Peyer's patch (tissue), 4 donors: ENCODE data around the gene ATXN1. TPM values are rescaled to one million over a fixed set of nuclear protein-coding genes. Genes with fewer than 3 reads are reported as not detected.

Experiments used
- DNase-seq, 3 donors: peaks; one replicate each; pipeline ENCODE4 v3.0.0-alpha.2; 2017 to 2019
- H3K27ac ChIP-seq, 4 donors: fragments of 200-600 bp; sonication (generic); one replicate each; pipeline ENCODE4 v1.5.1; 2016 to 2019
- H3K27me3 ChIP-seq, 2 donors: fragments of 200-600 bp; sonication (generic); one replicate each; pipeline ENCODE4 v1.5.1; 2019
- H3K36me3 ChIP-seq, 3 donors: fragments of 200-600 bp; sonication (generic); one replicate each; pipeline ENCODE4 v1.5.1; 2016 to 2019
- H3K4me1 ChIP-seq, 4 donors: fragments of 200-600 bp; sonication (generic); one replicate each; pipeline ENCODE4 v1.5.1; 2016 to 2019
- H3K4me3 ChIP-seq, 4 donors: fragments of 200-600 bp; sonication (generic); 1 replicate in 3 of 4; 2 replicates in 1 of 4; pipeline ENCODE4 v1.5.1; 2016 to 2019; ENCODE audit warnings: mild to moderate bottlenecking in 1 of 4
- H3K9me3 ChIP-seq, 4 donors: fragments of 200-600 bp; sonication (generic); one replicate each; pipeline ENCODE4 v1.5.1; 2016 to 2019; ENCODE audit warnings: mild to moderate bottlenecking in 1 of 4
- POLR2A ChIP-seq, 2 donors: fragments of 450-650 bp; IDR thresholded peaks; one replicate each; pipeline ENCODE4 v1.5.1; 2017; ENCODE audit warnings: antibody characterized with exemption in 2 of 2, mild to moderate bottlenecking in 2 of 2, moderate library complexity in 2 of 2
- total RNA-seq, 4 donors: library from RNA; depleted of rRNA; stranded (reverse); fragments of >200 nt; gene quantifications; one replicate each; pipeline ENCODE4 v1.1.0, GENCODE V29; 2016
- TF ChIP-seq, protein P1 (sequence below), 6 experiments: fragments of 450-650 bp in 4 of 6; fragments of 200-600 bp in 2 of 6; sonication (generic) in 1 of 6; IDR thresholded peaks; one replicate each; pipeline ENCODE4 v1.5.1; 2017 to 2019; ENCODE audit warnings: antibody characterized with exemption in 6 of 6, mild to moderate bottlenecking in 3 of 6, moderate library complexity in 1 of 6

ATXN1 gene
- total RNA-seq, 4 donors from 2014 or later, result 34.7 to 48.5 (median 43.1) TPM

DNA sequence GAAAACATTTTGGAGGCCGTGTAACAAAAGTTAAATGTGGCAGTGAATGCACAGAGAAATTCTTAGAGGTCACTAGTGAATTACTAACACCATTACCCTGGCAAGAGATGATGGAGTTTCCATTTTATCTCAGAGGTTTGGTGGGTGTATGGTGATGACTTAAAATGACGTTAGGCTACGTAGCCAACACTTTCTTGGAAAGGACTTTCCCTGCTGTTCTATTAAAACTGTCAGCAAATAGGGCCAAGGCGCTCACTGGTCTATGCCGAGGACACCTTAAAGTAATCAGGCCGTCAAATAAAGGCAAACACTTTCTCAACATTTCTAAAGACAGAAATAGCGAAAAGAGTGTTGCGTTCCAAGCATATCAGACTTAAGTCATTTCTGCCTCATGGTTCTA lies 362.1 kb downstream of the ATXN1 start:
- no peak overlapping the region for H3K27ac ChIP-seq

DNA sequence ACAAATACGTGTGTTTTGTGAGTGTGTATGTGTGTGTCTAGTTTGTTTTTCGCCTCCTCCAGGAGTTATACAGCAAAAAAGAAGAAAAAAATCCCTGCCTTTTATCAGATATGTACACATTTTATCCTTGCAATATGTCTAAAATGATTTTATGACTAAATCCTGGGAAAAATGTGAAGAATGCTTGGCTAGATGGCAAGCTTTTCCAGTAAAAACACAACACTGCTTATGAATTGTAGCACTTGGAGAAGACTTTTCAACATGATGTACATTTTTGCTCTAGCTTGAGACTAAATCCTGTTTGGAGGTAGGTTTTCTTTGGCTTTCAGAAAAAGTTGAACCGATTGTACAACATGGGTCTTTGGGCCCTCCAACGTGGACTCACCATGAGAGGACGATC lies 362.7 kb downstream of the ATXN1 start:
- Histone ChIP-seq H3K4me1 (no peaks in the 10 kb centered on the region), H3K9me3 (no peaks in the 10 kb centered on the region), H3K27me3 (no peaks in the 10 kb centered on the region), H3K27ac (no peak overlapping the region), H3K36me3 (no peaks in the 10 kb centered on the region), H3K4me3 (no peak overlapping the region)
- TF ChIP-seq, protein P1, sequence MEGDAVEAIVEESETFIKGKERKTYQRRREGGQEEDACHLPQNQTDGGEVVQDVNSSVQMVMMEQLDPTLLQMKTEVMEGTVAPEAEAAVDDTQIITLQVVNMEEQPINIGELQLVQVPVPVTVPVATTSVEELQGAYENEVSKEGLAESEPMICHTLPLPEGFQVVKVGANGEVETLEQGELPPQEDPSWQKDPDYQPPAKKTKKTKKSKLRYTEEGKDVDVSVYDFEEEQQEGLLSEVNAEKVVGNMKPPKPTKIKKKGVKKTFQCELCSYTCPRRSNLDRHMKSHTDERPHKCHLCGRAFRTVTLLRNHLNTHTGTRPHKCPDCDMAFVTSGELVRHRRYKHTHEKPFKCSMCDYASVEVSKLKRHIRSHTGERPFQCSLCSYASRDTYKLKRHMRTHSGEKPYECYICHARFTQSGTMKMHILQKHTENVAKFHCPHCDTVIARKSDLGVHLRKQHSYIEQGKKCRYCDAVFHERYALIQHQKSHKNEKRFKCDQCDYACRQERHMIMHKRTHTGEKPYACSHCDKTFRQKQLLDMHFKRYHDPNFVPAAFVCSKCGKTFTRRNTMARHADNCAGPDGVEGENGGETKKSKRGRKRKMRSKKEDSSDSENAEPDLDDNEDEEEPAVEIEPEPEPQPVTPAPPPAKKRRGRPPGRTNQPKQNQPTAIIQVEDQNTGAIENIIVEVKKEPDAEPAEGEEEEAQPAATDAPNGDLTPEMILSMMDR (IDR thresholded peaks at IDR 0.05), result no peak
- no peak for TF ChIP-seq POLR2A (IDR thresholded peaks at IDR 0.05)
- DNase-seq, result no peak

More for the DNA sequence above, 362.1 kb downstream of the ATXN1 start:
- no peak for TF ChIP-seq POLR2A (IDR thresholded peaks at IDR 0.05)
- TF ChIP-seq, protein P1 (IDR thresholded peaks at IDR 0.05), result no peak
- Histone ChIP-seq H3K4me1 (no peaks in the 10 kb centered on the region), H3K27me3 (no peaks in the 10 kb centered on the region), H3K36me3 (no peaks in the 10 kb centered on the region), H3K4me3 (no peak overlapping the region), H3K9me3 (no peaks in the 10 kb centered on the region)
- no peak for DNase-seq

DNA sequence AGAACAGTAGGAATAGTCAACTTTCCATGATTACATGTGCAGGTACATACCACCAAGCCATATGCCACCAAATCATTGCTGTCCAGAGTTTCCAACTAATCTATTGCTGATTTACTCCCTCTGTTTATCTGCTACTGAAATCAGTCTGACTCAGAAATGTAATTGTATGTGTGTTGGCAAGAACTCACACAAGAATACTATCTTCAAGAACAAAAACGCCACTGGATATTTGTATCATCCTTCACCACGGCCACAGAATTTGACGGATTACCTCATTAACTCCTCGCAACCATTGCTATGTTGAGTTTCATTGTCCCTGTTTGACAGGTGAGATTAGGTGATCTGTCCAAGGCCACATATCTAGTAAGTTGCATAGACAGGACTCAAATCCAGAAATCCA lies 363.6 kb downstream of the ATXN1 start:
- no peak overlapping the region for H3K4me3 ChIP-seq
- H3K27me3 ChIP-seq, result no peaks in the 10 kb centered on the region
- H3K9me3 ChIP-seq, result no peaks in the 10 kb centered on the region
- H3K4me1 ChIP-seq, result no peaks in the 10 kb centered on the region
- TF ChIP-seq, protein P1 (IDR thresholded peaks at IDR 0.05), result no peak
- no peak for TF ChIP-seq POLR2A (IDR thresholded peaks at IDR 0.05)
- H3K36me3 ChIP-seq, result no peaks in the 10 kb centered on the region
- no peak for DNase-seq
- H3K27ac ChIP-seq, result no peak overlapping the region

DNA sequence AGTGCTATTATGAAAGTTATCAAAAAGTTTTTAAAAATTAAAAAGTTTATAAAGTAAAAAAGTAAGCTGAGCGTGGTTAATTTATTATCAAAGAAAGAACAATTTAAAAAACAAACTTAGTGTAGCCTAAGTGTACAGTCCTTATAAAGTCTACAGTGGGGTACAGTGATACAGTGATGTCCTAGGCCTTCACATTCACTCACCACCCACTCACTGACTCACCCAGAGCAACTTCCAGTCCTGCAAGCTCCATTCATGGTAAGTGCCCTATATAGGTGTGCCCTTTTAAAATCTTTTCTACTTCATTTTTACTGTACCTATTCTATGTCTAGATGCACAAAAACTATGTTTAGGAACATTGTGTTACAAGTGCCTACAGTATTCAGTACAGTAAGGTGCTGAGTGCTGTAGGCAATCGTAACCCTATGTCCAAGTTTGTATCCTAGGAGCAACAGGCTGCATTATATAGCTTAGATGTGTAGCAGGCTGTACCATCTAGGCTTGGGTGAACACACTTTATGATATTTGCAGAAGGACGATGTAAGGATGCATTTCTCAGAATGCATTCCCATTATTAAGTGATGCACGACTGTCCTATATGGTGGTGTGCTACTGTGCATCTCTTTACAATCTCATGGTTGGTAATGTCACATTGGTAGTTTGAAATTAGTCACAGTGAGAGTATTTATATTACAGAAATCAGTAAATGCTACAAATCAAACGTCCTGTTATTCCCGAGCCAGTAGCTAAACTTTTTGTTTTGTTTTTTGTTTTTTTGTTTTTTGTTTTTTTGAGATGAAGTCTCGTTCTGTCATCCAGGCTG lies 364.6 kb downstream of the ATXN1 start:
- Histone ChIP-seq H3K4me1 (no peaks in the 10 kb centered on the region), H3K9me3 (no peaks in the 10 kb centered on the region), H3K27ac (no peak overlapping the region), H3K36me3 (no peaks in the 10 kb centered on the region), H3K27me3 (no peaks in the 10 kb centered on the region), H3K4me3 (no peak overlapping the region)
- TF ChIP-seq, protein P1 (IDR thresholded peaks at IDR 0.05), result no peak
- no peak for TF ChIP-seq POLR2A (IDR thresholded peaks at IDR 0.05)
- DNase-seq, result no peak

DNA sequence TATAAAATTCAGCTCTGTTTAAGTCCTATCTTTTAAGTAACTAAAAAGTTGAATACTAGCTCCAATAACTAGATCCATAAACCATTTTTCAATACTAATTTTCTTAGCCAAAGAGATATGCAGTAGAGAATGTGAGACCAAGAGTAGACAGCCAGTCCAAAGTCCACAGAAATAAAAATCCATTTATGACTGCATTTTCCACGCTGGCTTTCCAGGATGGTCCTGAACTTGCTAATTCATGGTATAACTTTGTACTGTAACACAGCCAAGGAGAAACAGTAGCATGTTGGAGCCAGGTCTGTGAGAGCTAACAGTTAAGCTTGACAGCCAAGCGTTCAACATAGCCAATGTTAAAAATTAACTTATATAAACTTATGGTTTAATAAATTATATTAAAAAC lies 366.6 kb downstream of the ATXN1 start:
- Histone ChIP-seq H3K4me1 (no peaks in the 10 kb centered on the region), H3K36me3 (no peaks in the 10 kb centered on the region), H3K27me3 (no peaks in the 10 kb centered on the region), H3K9me3 (no peaks in the 10 kb centered on the region), H3K4me3 (no peak overlapping the region), H3K27ac (no peak overlapping the region)
- no peak for DNase-seq
- TF ChIP-seq, protein P1 (IDR thresholded peaks at IDR 0.05), result no peak
- no peak for TF ChIP-seq POLR2A (IDR thresholded peaks at IDR 0.05)
